PC-3 (cell line): ENCODE results near the gene RIMBP2. TPM values are rescaled to one million over a fixed set of nuclear protein-coding genes. Genes with fewer than 3 reads are reported as not detected.

Experiments used
- ATAC-seq: fragments of 200-7000 bp; cut with Tn5 transposase; 2 replicates; pipeline ENCODE4 v1.9.1; 2020; ENCODE audit warnings: mild to moderate bottlenecking, moderate library complexity
- BruUV-seq: library from RNA; stranded (reverse); fragments of 400-500 nt; replicated peaks from 2 replicates; lab custom pipeline; 2021; lab: Mats Ljungman, UMichigan
- CTCF ChIA-PET: fragments of 300-600 bp; sonication (Branson Sonifier 250); formaldehyde crosslinking; loops from one replicate; lab custom pipeline; 2022; ENCODE audit warnings: antibody characterized with exemption; lab: Charles Lee
- POLR2A ChIA-PET: fragments of 300-600 bp; sonication (Branson Sonifier 250); formaldehyde crosslinking; loops from one replicate; lab custom pipeline; 2022; ENCODE audit warnings: antibody characterized with exemption; ENCODE audit not compliant: unreplicated experiment; lab: Charles Lee
- DNase-seq: peaks from one replicate; pipeline ENCODE4 v3.0.0-alpha.2; 2015
- H2AFZ ChIP-seq: fragments of 300-600 bp; sonication (generic); 2 replicates; pipeline ENCODE4 v1.6.0; 2016; ENCODE audit warnings: antibody characterized with exemption, low read length
- H3F3A ChIP-seq: fragments of 300-600 bp; sonication (generic); one replicate; pipeline ENCODE4 v1.6.0; 2017; ENCODE audit warnings: antibody characterized with exemption, low read length, control low read depth, mild to moderate bottlenecking; ENCODE audit not compliant: unreplicated experiment
- H3K27ac ChIP-seq: fragments of 300-600 bp; sonication (generic); 2 replicates; pipeline ENCODE4 v1.5.1; 2016; ENCODE audit warnings: mild to moderate bottlenecking, low read length
- H3K27me3 ChIP-seq: fragments of 300-600 bp; sonication (generic); 2 replicates; pipeline ENCODE4 v1.6.1; 2016; ENCODE audit warnings: low read length, mixed read lengths
- H3K36me3 ChIP-seq: fragments of 300-600 bp; sonication (generic); 2 replicates; pipeline ENCODE4 v1.6.1; 2016; ENCODE audit warnings: low read depth, mixed run types, low read length, mixed read lengths
- H3K4me1 ChIP-seq: fragments of 300-600 bp; sonication (generic); 2 replicates; pipeline ENCODE4 v1.5.1; 2016; ENCODE audit warnings: low read length; ENCODE audit not compliant: insufficient read depth
- H3K4me2 ChIP-seq: fragments of 300-600 bp; sonication (generic); 2 replicates; pipeline ENCODE4 v1.6.0; 2016; ENCODE audit warnings: low read length
- H3K4me3 ChIP-seq: fragments of 300-600 bp; sonication (generic); 2 replicates; pipeline ENCODE4 v1.5.1; 2016; ENCODE audit warnings: mild to moderate bottlenecking, low read length, mixed read lengths
- H3K79me2 ChIP-seq: fragments of 300-600 bp; sonication (generic); 2 replicates; pipeline ENCODE4 v1.6.1; 2017; ENCODE audit warnings: low read length, mixed read lengths
- H3K9ac ChIP-seq: fragments of 300-600 bp; sonication (generic); 2 replicates; pipeline ENCODE4 v1.6.0; 2016; ENCODE audit warnings: mild to moderate bottlenecking, low read length
- H3K9me2 ChIP-seq: fragments of 300-600 bp; sonication (generic); replicated peaks from 2 replicates; pipeline ENCODE4 v1.6.1; 2016; ENCODE audit warnings: mixed run types, low read length, mixed read lengths
- H3K9me3 ChIP-seq: fragments of 300-600 bp; sonication (generic); 2 replicates; pipeline ENCODE4 v1.6.1; 2016; ENCODE audit warnings: low read length, mixed read lengths
- H4K20me1 ChIP-seq: fragments of 300-600 bp; sonication (generic); 2 replicates; pipeline ENCODE4 v1.6.1; 2016; ENCODE audit warnings: low read length, mixed read lengths
- EZH2 ChIP-seq: fragments of 300-600 bp; sonication (generic); IDR thresholded peaks from one replicate; pipeline ENCODE4 v1.6.1; 2017; ENCODE audit warnings: antibody characterized with exemption, mild to moderate bottlenecking, low read length; ENCODE audit not compliant: unreplicated experiment
- EZH2phosphoT487 ChIP-seq: fragments of 300-600 bp; sonication (generic); IDR thresholded peaks from 2 replicates; pipeline ENCODE4 v1.6.1; 2018; ENCODE audit warnings: mild to moderate bottlenecking, antibody characterized with exemption, low read length, borderline replicate concordance
- intact Hi-C: fragments of 100-400 bp; cut with micrococcal nuclease; formaldehyde crosslinking; loops from 2 replicates; pipeline ENCODE4 v1.9.0; 2023
- total RNA-seq: library from RNA; depleted of rRNA; stranded (reverse); fragments of >200 nt; gene quantifications from 2 replicates; pipeline ENCODE4 v1.2.3, GENCODE V29; 2014
- TF ChIP-seq, protein P1 (sequence below): fragments of 300-600 bp; sonication (generic); conservative IDR thresholded peaks from 2 replicates; pipeline ENCODE4 v1.5.1; 2017; ENCODE audit warnings: antibody characterized with exemption, low read depth, mild to moderate bottlenecking, low read length

The RIMBP2 gene
- total RNA-seq, 1 experiment from 2014 or later, result not detected

- H3K4me3 ChIP-seq, result no peak overlapping the region
- DNase-seq, result no peak
- no peak for ATAC-seq
- H3K9me3 ChIP-seq, result no peaks in the 10 kb centered on the region
- POLR2A ChIA-PET, result no interaction called here
- TF ChIP-seq EZH2, result no peak
- no peak for TF ChIP-seq EZH2phosphoT487
- TF ChIP-seq, protein P1, sequence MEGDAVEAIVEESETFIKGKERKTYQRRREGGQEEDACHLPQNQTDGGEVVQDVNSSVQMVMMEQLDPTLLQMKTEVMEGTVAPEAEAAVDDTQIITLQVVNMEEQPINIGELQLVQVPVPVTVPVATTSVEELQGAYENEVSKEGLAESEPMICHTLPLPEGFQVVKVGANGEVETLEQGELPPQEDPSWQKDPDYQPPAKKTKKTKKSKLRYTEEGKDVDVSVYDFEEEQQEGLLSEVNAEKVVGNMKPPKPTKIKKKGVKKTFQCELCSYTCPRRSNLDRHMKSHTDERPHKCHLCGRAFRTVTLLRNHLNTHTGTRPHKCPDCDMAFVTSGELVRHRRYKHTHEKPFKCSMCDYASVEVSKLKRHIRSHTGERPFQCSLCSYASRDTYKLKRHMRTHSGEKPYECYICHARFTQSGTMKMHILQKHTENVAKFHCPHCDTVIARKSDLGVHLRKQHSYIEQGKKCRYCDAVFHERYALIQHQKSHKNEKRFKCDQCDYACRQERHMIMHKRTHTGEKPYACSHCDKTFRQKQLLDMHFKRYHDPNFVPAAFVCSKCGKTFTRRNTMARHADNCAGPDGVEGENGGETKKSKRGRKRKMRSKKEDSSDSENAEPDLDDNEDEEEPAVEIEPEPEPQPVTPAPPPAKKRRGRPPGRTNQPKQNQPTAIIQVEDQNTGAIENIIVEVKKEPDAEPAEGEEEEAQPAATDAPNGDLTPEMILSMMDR, result no peak
- no peak overlapping the region for H3K9ac ChIP-seq
- no peaks in the 10 kb centered on the region for H4K20me1 ChIP-seq
- CTCF ChIA-PET, result no interaction called here
- H3K4me2 ChIP-seq, result no peak overlapping the region
- no peak overlapping the region for H2AFZ ChIP-seq
- no peak overlapping the region for H3K27ac ChIP-seq
- no peaks in the 10 kb centered on the region for H3K36me3 ChIP-seq
- no peaks in the 10 kb centered on the region for H3K79me2 ChIP-seq
- no peaks in the 10 kb centered on the region for H3F3A ChIP-seq
- no peaks in the 10 kb centered on the region for H3K9me2 ChIP-seq
- no peaks in the 10 kb centered on the region for H3K27me3 ChIP-seq
- intact Hi-C loops, result no loop called here
- BruUV-seq, result no TSS peak
- H3K4me1 ChIP-seq, result no peaks in the 10 kb centered on the region
Measured at GRCh38 chr12:130457215-130457614, 258.9 kb downstream of the RIMBP2 start.

- no peak overlapping the region for H3K9ac ChIP-seq
- H2AFZ ChIP-seq, result no peak overlapping the region
- H3K79me2 ChIP-seq, result no peaks in the 10 kb centered on the region
- no peaks in the 10 kb centered on the region for H3K9me3 ChIP-seq
- BruUV-seq, result no TSS peak
- no peak overlapping the region for H3K4me2 ChIP-seq
- H3K36me3 ChIP-seq, result no peaks in the 10 kb centered on the region
- H3F3A ChIP-seq, result no peaks in the 10 kb centered on the region
- no peak overlapping the region for H3K27ac ChIP-seq
- no peaks in the 10 kb centered on the region for H3K9me2 ChIP-seq
- H4K20me1 ChIP-seq, result no peaks in the 10 kb centered on the region
- ChIA-PET POLR2A (no interaction called here), CTCF (no interaction called here)
- H3K4me1 ChIP-seq, result no peaks in the 10 kb centered on the region
- intact Hi-C loops, result no loop called here
- no peak overlapping the region for H3K4me3 ChIP-seq
- ATAC-seq, result no peak
- no peaks in the 10 kb centered on the region for H3K27me3 ChIP-seq
- TF ChIP-seq, protein P1, result no peak
- TF ChIP-seq EZH2 (no peak), EZH2phosphoT487 (no peak)
- no peak for DNase-seq
Measured at GRCh38 chr12:130456375-130457199, 259.5 kb downstream of the RIMBP2 start.

DNA sequence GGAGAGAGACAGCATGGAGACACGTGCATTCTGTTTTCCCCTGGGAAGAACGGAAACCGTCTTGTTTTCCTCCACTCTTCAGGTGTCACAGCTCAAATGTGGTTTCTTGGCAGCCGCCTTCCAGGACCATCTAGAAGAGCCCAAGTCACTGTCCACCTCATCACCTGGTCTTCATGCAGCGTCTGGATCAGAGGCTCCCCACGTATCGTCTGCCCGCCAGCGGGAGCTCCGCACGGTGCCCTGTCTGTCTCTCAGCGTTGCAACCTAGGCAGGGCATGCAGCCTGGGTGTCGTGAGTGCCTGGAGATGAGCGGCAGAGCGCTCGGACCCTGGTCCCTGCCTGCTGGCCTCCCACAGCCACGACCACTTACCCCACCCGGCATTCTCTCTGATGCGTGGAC is 260.9 kb downstream of the RIMBP2 start:
- Histone ChIP-seq H3K4me2 (no peak overlapping the region), H3K9me2 (no peaks in the 10 kb centered on the region), H3F3A (no peaks in the 10 kb centered on the region), H3K27me3 (no peaks in the 10 kb centered on the region), H3K9ac (no peak overlapping the region), H3K27ac (no peak overlapping the region), H3K79me2 (no peaks in the 10 kb centered on the region), H3K4me1 (no peaks in the 10 kb centered on the region), H4K20me1 (no peaks in the 10 kb centered on the region), H3K36me3 (no peaks in the 10 kb centered on the region), H3K9me3 (no peaks in the 10 kb centered on the region), H2AFZ (no peak overlapping the region), H3K4me3 (no peak overlapping the region)
- intact Hi-C loops, result no loop called here
- TF ChIP-seq EZH2phosphoT487 (no peak), EZH2 (no peak)
- TF ChIP-seq, protein P1, result no peak
- no TSS peak for BruUV-seq
- ChIA-PET POLR2A (no interaction called here), CTCF (no interaction called here)
- no peak for ATAC-seq
- no peak for DNase-seq
